ENCODE data around the gene SETD6. TPM values are rescaled to one million over a fixed set of nuclear protein-coding genes. Genes with fewer than 3 reads are reported as not detected.

SETD6 gene
- total and polyA plus RNA-seq, 9 of the 15 experiments (the other 6 are each of a cell fraction or from before 2014, with no cell fraction given), result 9.2 to 40.9 (median 19.8) TPM

DNA sequence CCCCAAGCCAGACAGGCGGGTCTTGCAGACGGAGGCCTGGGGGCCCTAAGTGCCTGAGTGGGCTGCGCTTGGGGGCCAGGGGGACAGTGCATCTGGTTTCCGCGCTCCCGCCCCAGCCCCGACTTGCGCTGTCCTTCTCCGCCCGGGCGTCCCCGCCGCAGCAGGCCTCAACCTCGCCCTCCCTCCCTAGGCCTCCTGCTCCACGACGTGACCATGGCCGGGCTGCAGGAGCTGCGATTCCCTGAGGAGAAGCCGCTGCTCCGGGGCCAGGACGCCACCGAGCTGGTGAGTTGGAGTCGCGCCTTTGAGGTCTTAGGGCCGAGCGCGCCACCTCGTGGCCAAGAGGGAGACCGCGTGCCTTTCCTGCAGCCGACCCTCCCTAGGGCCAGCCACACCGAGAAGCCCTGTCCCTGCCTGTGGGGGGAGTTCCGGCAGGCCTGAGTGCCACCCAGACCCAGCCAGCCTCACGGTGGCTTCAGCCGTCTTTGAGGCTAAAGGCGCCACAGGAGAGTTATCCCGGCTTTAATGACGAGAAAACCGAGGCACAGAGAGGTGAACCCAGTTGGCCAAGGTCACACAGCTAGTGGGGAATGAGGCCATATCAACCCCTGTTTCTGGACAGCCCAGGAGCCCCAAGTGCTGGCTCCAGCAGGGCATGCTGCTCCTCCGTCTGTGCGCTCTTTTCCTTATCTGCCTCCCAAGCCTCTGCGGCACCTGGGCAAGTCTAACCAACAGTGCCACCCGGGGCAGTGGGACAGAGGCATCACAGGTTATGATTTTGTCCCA lies 27.6 kb upstream of the SETD6 start (continued):
- TF ChIP-seq, protein P1, sequence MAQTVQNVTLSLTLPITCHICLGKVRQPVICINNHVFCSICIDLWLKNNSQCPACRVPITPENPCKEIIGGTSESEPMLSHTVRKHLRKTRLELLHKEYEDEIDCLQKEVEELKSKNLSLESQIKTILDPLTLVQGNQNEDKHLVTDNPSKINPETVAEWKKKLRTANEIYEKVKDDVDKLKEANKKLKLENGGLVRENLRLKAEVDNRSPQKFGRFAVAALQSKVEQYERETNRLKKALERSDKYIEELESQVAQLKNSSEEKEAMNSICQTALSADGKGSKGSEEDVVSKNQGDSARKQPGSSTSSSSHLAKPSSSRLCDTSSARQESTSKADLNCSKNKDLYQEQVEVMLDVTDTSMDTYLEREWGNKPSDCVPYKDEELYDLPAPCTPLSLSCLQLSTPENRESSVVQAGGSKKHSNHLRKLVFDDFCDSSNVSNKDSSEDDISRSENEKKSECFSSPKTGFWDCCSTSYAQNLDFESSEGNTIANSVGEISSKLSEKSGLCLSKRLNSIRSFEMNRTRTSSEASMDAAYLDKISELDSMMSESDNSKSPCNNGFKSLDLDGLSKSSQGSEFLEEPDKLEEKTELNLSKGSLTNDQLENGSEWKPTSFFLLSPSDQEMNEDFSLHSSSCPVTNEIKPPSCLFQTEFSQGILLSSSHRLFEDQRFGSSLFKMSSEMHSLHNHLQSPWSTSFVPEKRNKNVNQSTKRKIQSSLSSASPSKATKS (CRISPR knock-in tag; IDR thresholded peaks at IDR 0.05), result no peak
- TF ChIP-seq ZNF124 (CRISPR knock-in tag; IDR thresholded peaks at IDR 0.05) (no peak), PHB (CRISPR knock-in tag; IDR thresholded peaks at IDR 0.05) (no peak), ZNF695 (CRISPR knock-in tag; IDR thresholded peaks at IDR 0.05) (no peak), CTBP1 (IDR thresholded peaks at IDR 0.05; ENCODE audit: borderline replicate concordance) (peak; percentile 54; the same call in 1 of the 2 replicates), CBX8 (IDR thresholded peaks at IDR 0.05; ENCODE audit: borderline replicate concordance, extremely low read depth, low read depth, low read length, poor library complexity, severe bottlenecking) (no peak), ZFP1 (CRISPR knock-in tag; IDR thresholded peaks at IDR 0.05) (no peak), ZNF311 (CRISPR knock-in tag; IDR thresholded peaks at IDR 0.05) (no peak), ZNF384 (IDR thresholded peaks at IDR 0.05; ENCODE audit: low read depth, low read length) (no peak)
- TF ChIP-seq, protein P2, sequence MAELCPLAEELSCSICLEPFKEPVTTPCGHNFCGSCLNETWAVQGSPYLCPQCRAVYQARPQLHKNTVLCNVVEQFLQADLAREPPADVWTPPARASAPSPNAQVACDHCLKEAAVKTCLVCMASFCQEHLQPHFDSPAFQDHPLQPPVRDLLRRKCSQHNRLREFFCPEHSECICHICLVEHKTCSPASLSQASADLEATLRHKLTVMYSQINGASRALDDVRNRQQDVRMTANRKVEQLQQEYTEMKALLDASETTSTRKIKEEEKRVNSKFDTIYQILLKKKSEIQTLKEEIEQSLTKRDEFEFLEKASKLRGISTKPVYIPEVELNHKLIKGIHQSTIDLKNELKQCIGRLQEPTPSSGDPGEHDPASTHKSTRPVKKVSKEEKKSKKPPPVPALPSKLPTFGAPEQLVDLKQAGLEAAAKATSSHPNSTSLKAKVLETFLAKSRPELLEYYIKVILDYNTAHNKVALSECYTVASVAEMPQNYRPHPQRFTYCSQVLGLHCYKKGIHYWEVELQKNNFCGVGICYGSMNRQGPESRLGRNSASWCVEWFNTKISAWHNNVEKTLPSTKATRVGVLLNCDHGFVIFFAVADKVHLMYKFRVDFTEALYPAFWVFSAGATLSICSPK (IDR thresholded peaks at IDR 0.05; ENCODE audit: borderline replicate concordance), result no peak
- TF ChIP-seq, protein P3, sequence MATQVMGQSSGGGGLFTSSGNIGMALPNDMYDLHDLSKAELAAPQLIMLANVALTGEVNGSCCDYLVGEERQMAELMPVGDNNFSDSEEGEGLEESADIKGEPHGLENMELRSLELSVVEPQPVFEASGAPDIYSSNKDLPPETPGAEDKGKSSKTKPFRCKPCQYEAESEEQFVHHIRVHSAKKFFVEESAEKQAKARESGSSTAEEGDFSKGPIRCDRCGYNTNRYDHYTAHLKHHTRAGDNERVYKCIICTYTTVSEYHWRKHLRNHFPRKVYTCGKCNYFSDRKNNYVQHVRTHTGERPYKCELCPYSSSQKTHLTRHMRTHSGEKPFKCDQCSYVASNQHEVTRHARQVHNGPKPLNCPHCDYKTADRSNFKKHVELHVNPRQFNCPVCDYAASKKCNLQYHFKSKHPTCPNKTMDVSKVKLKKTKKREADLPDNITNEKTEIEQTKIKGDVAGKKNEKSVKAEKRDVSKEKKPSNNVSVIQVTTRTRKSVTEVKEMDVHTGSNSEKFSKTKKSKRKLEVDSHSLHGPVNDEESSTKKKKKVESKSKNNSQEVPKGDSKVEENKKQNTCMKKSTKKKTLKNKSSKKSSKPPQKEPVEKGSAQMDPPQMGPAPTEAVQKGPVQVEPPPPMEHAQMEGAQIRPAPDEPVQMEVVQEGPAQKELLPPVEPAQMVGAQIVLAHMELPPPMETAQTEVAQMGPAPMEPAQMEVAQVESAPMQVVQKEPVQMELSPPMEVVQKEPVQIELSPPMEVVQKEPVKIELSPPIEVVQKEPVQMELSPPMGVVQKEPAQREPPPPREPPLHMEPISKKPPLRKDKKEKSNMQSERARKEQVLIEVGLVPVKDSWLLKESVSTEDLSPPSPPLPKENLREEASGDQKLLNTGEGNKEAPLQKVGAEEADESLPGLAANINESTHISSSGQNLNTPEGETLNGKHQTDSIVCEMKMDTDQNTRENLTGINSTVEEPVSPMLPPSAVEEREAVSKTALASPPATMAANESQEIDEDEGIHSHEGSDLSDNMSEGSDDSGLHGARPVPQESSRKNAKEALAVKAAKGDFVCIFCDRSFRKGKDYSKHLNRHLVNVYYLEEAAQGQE (IDR thresholded peaks at IDR 0.05; ENCODE audit: borderline replicate concordance), result peak; percentile 93
- TF ChIP-seq, protein P3 (CRISPR knock-in tag; IDR thresholded peaks at IDR 0.05; ENCODE audit: low read depth), result no peak
